Activated CD4-positive, alpha-beta T cell treated with anti-CD3 and anti-CD28 coated beads, Interleukin-2, Interleukin-6, amounts not matched to agents 100 ng/mL and 50 ng/mL, durations not matched to agents 16 hours and 8 hours (primary cell): Measurements from ENCODE around the gene CDC6.

Source experiments
- DNase-seq: peaks from one replicate; pipeline ENCODE4 v3.0.0-alpha.2; 2020

CDC6 gene, protein sequence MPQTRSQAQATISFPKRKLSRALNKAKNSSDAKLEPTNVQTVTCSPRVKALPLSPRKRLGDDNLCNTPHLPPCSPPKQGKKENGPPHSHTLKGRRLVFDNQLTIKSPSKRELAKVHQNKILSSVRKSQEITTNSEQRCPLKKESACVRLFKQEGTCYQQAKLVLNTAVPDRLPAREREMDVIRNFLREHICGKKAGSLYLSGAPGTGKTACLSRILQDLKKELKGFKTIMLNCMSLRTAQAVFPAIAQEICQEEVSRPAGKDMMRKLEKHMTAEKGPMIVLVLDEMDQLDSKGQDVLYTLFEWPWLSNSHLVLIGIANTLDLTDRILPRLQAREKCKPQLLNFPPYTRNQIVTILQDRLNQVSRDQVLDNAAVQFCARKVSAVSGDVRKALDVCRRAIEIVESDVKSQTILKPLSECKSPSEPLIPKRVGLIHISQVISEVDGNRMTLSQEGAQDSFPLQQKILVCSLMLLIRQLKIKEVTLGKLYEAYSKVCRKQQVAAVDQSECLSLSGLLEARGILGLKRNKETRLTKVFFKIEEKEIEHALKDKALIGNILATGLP

DNA sequence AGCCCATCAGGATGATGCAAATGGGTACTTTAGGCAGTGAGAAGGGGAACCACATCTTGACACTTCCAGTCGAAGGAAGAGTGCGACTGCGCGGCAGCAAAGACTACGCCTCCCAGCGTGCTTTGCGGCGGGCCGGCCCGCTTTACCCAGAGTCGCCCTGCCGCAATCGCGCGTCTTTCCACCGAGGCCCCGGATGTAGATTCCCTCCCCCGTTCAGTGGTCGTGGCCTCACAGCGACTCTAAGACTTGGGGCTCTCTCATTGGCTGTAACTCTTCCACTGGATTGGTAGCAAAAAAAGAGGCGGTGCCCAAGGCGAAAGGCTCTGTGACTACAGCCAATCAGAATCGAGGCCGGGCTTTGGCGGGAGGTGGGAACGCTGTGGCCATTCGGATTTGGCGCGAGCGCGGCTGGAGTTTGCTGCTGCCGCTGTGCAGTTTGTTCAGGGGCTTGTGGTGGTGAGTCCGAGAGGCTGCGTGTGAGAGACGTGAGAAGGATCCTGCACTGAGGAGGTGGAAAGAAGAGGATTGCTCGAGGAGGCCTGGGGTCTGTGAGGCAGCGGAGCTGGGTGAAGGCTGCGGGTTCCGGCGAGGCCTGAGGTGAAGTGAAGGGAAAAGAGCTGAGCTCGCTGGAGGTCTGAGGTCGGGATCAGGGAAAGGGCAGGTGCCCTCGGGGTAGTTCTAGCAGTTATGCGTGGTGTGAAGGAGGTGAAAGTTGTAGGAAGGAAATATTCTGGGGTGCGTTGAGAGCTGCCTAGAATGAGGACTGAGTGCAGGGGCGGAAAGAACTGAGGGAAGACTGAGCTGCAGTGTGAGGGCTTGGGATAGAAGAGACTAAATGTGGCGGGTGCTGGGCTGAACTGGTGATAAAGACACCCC is at the start of gene CDC6:
TSS of gene CDC6 (plus strand) at position 386 of the 876 bp plus-strand sequence. CDS start 1,542 bp downstream, outside the sequence.
- peak; percentile 100 for DNase-seq

DNA sequence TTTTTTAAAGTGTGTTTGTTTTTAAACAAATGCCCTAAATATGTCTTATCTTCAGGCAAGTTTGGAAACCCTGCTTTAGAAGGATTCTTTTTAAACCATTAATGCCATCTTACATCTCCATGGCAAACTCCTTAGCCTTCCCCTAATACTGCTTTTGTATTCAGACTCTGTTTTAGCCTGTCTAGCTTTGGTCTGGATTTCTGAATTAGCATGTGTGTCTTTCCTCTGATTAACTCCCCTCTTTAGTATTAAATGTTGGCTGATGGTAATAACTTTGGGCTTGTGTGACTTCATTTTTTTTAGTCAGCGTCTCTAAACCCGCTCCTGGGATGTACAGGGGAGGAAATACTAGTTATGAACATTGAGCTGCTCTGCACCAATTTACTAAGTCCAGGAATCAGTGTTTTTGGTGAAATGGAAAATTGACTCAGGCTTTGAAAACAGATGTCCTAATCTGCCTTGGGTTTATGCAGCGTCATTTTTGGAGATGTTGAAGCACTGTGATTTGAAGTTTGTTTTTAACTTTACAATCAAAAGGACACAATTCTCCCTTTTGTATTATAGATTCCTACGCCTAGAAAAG is 46.3 kb upstream of the CDC6 start:
- no peak for DNase-seq

DNA sequence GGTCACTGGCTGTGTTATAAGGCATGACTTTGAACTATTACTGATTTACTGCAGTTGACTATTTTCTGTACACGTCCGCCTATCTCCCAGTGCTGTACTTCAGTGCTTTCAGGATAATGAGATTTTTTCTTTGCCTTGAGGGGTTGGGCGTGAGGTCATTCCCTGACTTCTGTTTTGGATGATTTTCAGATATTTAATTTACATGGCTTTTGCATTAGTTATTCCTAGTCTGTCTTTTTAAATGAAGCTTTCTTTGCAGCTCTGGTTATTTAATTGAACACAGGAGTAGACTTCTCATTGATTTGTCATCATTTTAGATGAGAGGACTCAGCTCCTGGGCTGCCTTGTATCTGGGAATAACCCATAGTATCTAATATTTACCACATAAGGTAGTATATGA is 44.9 kb upstream of the CDC6 start:
- no peak for DNase-seq

DNA sequence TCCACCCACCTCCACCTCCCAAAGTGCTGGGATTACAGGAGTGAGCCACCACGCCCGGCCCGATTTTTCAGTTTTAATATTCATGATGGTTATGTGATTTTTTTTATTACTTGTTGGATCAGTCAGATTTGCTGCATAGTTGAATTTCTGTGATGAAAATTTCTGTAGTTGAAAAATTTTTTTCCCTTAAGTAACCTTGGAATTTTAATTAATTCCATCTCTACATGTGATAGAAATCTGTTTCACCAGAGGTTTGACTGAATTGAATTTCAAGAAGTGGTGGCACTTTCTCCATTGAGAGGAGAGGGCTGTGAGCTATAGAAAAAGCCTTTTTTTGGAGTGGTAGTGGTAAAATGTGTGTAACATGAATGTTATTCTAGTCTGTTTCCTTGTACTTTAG is 43.9 kb upstream of the CDC6 start:
- no peak for DNase-seq

DNA sequence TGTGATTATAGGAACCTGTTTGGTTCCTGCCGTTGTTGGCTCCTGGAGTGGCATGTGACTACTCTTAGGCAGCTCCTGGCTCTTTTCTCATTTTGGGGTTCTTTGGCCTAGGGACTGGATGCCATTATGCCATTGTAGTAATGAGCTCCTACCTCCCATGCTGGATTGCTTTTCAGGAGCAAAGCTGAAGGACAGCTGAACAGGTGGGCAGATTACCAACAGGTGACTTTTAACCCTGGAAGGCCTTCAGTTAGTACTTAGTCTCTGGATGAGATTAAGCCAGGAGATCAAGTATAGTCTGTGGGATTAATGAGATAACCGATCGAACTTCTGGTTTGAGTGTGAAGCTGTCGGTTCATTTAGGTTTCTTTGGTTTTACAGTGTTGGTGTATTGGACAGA is 43.4 kb upstream of the CDC6 start:
- DNase-seq: no peak

DNA sequence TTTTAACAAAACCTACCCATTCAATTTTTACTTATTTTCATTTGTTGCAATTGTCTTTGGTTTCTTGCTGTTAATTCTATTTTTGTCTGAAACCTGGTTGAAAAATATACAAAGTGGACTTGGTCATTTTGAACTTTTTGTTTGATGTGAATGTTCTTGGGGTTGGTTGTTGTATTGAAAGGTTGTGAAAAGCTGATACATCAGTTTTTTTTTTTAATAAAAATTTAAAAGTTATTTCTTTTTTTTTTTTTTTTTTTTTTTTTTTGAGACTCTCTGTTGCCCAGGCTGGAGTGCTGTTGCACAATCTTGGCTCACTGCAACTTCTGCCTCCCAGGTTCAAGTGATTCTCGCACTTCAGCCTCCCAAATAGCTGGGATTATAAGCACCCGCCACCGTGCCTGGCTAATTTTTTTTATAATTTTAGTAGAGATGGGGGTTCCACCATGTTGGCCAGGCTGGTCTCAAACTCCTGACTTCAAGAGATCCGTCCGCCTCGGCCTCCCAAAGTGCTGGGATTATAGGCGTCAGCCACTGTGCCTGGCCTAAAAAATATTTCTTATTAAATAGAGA is 39.7 kb upstream of the CDC6 start:
- DNase-seq: no peak

DNA sequence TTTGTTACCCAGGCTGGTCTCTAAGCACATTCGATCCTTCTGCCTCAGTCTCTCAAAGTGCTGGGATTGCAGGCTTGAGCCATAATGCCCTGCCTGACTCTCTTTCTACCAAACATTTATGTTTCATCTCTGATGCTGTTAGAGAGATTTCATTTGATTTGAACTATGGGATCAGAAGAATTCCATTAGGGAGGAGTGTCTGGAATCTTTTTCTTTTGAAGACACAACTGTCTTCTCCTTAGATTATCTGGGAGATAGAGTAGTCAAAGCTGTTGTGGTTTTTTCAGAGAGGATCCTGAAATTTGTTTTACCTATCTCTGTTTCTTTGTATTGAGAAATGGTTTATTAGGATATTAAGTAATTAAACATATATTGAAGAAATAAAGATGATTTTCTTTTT is 39.2 kb upstream of the CDC6 start:
- DNase-seq: no peak

DNA sequence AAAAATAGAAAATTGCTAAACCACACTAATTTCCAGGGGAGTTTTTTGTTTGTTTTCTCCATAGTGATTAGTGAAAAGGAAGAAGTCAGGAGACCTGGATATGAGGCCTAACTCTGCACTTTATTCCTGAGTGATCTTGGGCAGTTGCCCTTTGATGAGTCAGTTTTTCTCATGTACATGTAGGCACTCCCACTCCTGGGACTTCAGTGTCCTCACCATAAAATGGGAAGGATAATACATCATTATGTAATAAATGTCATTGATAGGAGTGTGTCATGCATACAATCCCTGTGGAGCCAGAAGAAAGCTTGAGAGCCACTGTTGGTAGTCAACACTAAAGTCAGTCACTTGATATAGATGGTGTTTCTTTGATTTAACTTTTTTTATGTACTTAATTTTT is 36.1 kb upstream of the CDC6 start:
- DNase-seq: no peak

DNA sequence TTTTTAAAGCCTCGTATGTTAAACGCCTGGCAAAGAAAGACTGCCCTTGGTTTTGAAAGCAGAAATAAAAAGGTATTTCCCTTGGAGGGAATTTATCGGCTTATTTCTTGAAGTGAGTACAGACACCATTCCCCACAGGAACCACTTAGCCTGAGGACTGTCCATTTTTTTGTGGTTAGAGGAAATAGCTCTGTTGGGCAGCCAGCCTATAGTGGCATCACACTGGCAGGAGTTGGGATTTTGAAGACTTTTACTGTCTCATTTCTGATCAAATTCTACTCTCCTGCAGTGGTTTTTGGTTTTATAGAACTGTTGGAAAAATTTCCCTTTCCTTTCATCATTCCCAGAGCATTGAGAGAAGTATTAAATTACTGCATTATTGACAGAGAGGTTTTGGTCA is 34.1 kb upstream of the CDC6 start:
- no peak for DNase-seq

DNA sequence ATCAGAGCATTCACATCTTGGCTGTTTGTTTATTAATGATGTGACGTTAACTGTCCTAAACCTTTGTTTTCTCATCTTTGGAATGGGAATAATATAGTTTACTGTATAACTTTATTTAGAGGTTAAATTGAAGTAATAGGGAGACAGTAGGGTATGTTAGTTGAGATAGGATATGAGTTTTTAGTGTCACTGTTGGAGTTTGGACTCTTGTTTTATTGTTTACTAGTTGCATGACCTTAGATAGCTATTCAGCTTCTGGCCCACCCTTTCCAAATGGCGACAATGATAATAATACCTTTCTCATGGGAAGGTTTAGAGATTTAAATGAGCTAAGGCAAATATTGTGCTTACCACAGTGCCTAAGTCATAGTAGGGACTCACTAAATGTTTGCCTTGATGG is 28.2 kb upstream of the CDC6 start:
- DNase-seq: no peak

DNA sequence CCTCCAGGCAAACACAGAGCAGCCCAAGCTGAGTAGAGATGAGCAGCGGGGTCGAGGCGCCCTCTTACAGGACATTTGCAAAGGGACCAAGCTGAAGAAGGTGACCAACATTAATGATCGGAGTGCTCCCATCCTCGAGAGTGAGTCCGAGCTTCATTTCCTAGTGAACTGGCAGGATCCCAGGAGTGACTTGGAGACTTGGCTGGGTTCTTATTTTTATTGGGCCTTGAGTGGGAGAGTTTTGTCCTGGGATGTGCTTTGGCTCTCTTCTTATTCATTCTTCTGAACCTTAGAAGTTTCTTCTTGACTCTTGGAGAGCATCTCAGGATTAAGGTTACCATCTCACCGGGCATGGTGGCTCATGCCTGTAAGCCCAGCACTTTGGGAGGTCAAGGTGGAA is 27.2 kb upstream of the CDC6 start:
- DNase-seq: no peak

DNA sequence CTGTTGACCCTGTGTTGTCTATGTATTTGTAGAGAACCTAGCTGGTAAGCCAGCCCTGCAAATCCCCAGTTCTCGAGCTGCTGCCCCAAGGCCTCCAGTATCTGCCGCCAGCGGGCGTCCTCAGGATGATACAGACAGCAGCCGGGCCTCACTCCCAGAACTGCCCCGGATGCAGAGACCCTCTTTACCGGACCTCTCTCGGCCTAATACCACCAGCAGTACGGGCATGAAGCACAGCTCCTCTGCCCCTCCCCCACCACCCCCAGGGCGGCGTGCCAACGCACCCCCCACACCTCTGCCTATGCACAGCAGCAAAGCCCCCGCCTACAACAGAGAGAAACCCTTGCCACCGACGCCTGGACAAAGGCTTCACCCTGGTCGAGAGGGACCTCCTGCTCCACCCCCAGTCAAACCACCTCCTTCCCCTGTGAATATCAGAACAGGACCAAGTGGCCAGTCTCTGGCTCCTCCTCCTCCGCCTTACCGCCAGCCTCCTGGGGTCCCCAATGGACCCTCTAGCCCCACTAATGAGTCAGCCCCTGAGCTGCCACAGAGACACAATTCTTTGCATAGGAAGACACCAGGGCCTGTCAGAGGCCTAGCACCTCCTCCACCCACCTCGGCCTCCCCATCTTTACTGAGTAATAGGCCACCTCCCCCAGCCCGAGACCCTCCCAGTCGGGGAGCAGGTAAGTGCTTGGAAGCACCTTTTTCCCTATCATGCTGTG is 23.1 kb upstream of the CDC6 start:
- DNase-seq: no peak

DNA sequence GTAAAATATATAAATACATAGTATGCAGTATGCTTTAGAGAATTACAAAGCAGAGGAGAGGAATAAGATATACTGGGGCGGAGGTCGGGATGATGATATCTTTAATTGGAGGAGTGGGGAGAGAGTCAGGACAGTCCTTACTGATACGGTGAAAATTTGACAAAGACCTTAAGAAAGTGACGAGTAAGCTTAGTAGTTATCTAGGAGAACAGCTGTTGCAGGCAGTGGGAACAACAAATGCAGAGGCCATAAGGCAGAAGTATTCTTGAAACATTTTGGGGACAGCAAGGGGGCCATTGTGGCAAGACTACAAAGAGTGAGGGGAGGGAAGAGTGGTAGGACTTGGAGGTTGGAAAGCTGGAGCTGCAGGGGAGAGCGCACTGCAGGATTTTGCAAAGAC is 22.3 kb upstream of the CDC6 start:
- DNase-seq: no peak

DNA sequence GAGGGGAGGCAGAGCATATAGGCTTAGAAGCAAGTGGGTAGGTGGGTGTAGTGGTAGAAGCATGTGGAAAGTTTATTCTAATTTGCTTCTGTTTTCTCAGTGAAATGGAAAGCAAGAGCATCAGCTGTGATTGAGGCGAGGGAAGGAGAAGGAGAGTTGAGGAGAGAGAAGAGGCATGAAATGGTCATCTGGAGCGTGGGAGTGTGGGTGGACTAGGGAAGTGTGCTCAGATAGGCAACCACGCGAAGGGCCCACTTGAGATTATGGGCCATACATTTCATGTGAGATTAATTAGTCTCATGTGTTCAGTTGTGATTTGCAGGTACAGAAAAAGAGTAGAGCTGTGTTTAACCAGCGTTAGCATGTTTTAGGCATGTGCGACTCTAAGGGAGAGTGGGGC is 20.8 kb upstream of the CDC6 start:
- no peak for DNase-seq

DNA sequence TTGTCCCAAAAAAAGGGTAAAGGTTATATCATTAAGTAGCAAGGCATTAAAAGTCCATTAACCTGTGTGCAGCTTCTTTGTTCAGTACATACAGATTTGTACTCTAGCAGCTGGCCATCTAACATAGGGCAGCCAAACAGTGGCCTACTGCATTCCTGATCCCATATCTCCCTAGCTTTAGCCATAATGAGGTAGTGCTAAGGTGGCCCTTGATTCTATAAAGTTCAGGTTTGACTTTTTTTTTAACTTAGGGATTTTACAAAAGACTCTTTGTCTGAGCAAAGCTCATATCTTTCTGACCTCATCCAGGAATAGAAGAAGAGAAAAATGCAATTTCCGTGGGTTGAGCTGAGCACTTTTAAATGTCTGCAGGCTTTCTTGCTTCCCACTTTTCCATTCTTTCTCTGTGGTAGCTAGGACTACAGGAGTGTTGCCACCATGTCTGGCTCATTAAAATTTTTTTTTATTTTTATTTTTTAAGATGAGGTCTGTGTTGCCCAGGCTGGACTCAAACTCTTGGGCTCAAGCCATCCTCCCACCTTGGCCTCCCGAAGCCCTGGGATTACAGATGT is 19.5 kb upstream of the CDC6 start:
- DNase-seq: no peak

DNA sequence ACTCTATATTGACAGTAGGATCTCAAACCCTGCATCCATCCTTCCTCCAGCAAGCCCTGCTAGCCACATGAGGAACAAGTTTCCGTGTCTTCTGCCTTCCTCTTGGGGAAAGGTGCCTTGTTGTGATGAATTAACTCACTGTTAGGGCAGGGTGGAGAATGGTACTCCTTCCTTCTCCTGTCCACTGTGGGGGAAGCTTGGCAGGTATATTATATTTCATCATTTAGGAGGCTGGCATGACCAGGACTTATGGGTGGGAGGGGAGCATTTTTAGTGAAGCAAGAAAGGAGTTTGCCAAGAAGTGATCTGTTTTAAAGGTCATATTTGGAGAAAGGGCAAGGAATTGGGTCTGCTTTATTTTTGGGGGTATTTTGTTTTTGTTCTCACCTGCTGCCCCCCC is 9.3 kb upstream of the CDC6 start:
- no peak for DNase-seq

DNA sequence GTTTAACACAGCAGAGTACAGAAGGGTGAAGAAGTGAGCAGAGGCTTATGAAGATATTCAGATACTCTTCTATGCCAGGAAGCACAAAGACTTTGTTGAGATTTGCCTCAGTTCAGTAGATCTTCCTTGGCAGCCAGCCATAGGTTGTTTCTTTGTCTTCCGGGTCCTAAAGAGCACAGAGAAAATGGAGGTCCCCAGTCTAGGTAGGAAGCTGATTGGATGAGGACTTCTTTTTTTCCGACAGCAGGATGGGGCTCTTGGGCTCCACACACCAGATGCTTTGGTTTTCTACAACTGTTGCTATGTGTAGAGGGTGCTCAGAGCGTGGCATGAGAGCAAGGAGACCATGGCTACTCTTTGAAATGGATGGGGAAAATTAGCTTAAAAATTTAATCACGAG is 8.3 kb upstream of the CDC6 start:
- DNase-seq: no peak

DNA sequence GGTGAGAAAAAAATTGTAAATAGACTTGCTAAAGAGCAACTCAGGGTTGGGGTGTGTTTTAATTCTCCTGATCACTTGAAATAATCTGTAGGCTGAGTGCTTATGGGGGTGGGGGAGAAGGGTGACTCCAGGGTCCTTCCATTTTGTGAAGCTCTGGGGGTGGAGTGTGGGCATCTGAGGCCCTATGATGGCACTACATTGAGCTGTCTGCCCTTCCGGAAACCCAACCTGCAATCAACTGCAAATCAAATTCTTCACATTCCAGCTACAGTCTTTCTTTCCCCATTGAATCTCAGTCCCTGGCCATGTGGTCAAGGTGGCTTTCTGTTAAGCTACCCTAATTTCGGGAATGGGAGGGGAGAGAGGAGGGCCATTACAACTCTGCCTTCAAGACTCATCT is 6.0 kb upstream of the CDC6 start:
- no peak for DNase-seq

DNA sequence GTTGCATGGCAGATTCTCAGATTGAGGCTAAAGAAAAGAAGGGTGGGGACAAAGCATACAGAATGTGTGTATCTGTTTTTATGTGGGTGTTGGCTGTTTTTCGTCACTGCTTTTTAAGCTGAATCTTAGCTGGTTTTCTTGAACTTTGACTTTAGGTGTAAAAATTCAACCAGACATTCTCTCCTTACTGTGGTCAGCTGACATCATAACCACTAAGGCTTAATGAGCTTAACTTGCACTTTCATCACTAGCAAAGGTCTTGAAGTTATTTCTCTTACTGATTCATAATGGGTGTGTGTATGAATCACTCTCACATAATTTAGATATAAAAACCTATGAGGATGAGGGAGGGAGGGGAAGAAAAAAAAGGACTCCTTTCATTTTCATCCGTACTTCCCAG is 4.0 kb upstream of the CDC6 start:
- peak; percentile 82 for DNase-seq

DNA sequence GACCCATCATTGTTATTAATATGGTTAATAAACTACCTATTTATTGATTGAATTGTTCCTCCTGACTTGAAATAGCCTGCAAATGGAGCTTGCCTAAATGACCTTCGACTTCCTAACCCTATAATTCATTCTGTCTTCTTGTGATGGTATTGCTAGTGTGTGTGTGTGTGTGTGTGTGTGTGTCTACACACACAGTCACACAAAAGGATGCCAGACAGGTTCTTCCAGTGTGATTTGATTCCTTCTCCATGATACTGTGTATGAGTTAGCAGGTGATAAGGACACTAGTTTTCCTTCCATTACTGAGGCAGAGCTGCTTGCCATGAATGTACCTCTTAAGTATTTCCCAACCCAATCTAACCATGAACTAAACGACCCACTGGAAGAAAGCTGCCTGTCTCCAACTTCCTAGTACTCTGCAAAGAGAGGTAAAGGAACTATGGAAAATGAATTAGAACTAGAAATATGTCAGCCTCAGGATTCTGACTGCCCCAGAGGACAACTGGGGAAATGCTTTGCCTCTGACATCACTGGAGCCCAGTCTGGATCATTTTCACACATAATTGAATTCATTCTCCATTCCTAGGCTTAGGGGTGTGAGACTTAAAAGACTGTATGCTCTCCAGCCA is 3.5 kb upstream of the CDC6 start:
- DNase-seq: no peak

DNA sequence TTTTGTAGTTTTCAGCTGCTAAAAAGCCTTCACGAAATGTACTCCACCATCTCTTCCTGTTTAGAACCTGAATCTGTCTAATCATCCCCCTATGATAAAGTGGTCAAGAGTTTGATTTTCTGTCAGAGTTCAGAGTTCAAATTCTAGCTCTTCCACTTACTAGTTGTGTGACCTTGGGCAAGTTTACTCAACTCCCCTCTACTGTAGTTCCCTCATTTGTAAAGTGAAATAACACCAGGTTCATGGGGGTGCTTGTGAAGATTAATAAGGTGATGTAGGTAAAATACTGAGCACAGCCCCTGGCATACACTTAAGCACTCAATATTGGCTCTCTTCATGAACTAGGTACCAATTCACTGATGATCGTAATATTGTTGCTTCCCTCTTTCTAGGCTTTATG is 1.2 kb upstream of the CDC6 start:
- DNase-seq: no peak

DNA sequence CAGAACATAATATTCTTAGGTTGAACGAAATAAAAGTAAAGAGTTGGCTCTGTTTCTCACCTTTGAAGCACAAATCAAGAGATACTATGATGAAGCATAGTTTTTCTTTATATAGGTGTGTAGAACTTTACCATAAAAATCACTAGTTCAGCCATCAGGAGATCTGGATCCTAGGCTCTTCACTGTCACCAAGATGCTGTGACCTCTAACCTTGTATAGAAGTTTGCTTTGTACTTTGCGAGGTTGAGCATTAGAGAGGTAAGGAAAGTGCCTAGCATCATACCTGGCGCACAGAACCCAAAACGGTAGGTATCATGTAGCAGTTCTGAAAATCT is 553 bp upstream of the CDC6 start:
- DNase-seq: no peak
